NCI-H1092 (cell line): Measurements from ENCODE around the gene ZDHHC13.

Source experiments
- DNase-seq: peaks from one replicate; lab custom pipeline; 2025; lab: John Stamatoyannopoulos, UW

Gene ZDHHC13, protein sequence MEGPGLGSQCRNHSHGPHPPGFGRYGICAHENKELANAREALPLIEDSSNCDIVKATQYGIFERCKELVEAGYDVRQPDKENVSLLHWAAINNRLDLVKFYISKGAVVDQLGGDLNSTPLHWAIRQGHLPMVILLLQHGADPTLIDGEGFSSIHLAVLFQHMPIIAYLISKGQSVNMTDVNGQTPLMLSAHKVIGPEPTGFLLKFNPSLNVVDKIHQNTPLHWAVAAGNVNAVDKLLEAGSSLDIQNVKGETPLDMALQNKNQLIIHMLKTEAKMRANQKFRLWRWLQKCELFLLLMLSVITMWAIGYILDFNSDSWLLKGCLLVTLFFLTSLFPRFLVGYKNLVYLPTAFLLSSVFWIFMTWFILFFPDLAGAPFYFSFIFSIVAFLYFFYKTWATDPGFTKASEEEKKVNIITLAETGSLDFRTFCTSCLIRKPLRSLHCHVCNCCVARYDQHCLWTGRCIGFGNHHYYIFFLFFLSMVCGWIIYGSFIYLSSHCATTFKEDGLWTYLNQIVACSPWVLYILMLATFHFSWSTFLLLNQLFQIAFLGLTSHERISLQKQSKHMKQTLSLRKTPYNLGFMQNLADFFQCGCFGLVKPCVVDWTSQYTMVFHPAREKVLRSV

DNA sequence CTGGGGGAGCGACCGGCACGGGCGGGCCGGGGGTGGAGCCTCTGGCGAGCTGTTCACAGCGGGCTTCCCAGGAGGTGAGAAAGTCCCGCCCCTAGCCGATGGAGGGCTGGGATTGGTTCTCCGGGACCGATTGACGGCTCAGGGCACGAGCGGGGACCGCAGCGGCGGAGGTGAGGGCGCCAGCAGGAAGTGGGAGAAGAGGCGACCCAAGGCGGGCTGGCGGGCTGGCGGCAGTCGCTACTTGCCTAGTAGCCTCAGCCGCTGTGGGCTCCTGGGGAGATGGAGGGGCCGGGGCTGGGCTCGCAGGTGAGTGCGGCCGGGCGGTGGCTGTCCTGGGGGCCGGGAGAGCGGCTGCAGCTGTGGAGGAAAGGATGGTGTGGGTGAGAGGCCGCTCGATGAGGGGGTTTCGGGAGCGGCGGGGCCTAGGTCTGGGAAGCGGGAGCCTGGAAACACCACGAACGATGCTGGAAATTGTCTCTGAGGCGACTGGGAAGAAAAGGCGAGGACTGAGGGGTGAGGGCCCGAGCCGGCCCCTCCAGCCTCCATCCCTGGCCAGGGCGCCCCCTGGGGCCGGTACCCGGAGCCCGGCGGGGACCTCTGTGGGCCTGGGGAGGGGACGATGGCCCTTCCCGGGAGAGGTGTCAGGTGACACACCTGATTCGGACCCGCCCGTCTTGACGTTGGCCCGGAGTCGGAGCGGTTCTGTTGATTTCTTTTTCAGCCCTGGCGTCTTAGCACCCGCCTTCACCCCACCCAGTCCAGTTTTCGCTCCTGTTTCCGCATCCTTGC lies at the start of gene ZDHHC13:
TSS of gene ZDHHC13 (plus strand) at position 198 of the 789 bp plus-strand sequence. CDS start at position 280, 82 bp downstream.
- peak; percentile 88 for DNase-seq

DNA sequence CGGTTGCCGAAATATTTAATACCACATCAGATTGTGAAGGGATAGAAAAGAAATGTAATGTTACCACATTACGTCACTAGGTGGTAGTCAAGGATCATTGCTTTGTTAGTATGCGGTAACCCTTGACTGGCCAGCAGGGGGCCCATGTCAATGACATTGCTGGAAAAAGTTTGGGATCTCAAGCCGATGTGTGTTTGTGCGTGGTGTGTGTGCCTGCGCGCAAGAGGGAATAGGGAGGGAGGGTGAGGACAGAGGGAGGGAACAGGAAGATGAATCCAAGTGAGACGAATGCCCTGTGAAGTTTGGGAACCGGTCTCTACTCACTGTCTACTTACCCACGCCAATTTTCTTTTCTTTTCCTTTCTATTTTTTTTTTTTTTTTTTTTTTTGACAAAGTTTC lies 45.7 kb upstream of the ZDHHC13 start:
- peak; percentile 65 for DNase-seq

DNA sequence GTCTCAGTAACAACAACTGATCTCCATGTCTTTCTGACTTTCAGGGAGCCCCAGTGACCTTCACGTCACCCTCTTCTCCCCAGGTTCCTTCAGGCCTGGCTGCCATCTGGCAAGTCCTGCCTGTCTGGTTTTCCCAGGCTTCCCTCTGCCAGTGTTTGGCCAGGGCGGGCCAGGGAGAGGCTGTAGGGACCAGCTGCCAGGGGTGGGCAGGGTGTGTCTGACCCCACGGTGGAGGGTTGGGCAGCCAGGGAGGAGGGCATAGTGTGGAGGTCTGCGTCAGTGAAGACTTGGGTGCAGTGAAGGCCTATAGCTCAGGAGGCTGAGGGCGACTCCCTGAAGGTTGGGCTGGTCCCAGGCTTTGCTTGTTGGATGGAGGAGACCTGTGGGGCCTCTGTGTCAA lies 44.5 kb upstream of the ZDHHC13 start:
- no peak for DNase-seq

DNA sequence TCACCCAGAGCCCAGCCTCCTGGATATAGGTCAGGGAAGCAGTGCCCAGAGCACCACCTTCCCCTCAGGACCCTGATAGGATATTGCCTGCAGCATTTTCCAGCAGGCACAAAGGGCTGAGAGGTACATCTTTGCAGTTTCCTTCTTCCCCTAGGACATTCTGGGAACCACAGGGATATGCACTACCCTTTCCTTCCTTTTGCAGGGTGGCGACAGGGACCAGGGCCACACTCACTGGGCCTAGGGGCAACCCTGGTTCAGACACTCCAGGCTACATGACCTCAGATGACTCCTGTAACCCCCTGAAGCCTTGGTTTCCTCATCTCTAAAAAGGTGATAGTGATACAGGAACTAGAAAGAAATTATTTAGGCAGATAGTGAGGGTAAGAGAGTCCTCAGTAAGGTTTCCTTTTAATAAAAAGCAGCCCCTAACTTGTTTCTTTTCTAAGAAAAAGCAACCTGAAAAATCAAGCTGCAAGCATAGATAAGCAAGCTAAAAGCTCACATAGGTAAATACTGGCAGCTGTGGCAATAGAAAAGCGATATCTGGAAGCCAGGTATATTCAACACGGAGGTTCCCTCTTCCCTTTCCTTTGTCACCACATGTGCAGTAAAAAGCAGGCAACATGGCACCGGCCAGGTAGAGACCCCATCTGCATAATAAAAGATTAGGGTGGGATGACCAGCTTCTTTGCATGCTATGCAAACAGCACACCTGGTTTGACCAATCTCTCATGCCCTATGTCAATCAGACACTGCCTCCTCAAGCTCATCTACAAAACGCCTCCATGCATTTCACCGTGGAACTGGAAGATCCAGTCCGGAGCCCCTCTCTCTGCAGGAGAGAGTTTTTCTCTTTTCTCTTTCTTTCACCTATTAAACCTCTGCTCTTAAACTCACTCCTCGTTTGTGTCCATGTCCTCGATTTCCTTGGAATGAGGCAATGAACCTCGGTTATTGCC lies 43.2 kb upstream of the ZDHHC13 start:
- DNase-seq: peak; percentile 18

DNA sequence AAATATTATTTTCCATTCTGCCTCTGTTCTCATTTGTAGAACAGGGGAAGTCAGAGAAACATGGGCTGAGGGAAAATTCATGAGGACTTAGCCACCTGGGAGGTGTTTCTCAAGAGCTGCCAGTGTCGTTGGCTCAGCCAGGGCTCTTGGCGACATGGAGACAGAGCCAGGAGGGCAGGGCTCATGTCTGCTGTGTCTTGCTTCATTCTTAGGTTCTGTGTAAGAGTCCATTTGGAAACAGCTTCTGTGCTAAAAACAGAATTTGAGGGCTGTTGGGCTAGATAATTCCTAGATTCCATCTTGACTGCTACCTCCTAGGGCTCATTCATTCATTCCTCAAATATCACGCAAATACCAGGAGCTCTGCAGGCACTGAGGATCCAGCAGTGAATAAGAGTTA lies 41.3 kb upstream of the ZDHHC13 start:
- no peak for DNase-seq

DNA sequence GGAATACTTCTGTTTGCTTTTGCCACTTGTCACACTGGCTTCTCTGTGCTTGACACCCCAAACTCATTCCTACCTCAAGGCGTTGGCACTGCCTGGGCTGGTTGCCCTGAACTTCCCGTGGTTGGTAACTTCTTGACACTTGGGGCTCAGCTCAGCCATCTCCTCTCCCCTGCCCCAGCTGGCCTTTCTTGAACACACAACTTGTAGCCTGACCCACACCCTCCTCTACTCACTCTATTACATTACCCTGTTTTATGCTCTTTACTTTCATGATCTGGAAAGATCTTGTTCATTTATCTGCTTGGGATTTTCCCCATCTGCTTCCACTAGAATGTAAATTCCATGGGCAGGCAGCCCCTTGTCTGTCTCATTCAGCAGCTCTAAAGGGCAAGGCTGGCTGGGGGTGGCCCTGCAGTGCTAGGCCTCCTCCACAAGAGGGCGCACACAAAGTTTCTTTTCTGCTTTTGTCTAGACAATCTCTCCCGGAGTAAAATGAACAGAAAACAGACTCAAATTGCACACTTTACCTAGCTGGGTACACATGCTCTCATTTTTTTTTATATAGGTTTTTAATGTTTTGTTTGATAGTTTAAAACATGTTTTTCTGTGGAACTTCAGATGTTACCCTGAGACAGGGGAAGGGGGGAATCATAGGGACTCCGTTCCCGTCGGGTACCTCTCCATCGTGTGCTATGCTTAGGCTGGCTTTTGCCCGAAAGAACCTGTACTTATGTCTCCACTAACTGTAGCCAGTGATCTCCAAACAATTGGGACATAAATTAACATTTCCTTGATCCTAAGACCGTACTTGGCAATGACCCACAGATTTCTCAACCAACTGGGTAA lies 40.0 kb upstream of the ZDHHC13 start:
- peak; percentile 29 for DNase-seq

DNA sequence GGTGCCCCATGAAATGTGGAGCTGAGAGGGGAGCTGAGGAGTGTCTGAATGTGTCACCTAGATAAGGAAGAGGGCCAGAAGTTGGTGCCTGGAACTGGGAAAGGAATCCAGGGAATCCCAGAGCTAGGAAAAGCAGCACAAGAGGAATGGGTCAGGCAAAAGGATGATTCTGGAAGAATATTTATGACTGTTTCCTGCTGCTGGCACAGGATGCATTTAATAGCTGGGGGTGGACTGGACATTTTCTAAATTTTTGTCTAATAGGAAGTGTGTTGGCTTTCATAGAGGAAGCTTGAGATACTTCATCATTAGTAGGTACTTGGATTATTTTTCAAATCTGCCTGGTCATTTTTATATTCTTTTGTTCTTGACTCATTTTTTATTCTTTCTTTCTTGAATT lies 39.0 kb upstream of the ZDHHC13 start:
- no peak for DNase-seq

DNA sequence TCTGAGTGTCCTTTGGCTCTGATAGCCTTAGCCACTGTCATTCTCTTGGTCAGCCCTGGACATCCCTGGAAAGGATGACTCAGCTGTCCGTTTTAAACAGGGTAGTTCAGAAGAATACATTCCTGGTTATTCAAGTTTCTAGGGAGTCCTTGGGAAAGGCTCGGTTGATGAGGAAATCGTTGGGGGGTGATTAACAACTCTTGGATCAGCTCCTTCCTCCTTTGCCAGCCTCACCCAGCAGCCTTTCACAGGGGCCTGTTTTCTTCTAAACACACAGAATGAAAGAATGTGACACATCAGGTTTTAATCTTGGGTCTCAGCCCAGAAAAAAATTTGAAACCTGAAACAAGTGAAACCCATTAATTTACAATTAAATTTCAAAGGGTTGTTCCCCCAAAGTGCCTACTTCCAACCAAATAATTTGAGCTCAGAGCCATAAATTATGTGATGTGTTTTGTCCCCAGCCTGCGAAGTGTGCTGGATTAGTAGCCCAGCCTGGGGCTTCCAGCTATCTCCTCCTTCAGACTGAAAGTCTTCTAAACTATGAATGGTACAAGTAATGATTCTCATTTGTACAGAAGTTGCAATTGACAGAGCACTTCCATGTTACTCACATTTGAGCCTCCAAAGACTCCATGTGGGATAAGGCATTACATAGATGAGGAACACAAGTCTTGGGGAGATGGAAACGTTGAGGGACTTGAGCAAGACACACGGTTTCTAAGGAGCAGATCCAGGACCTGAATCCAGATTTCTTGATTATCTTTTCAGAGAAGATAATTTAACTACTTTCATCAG lies 37.1 kb upstream of the ZDHHC13 start:
- DNase-seq: no peak

DNA sequence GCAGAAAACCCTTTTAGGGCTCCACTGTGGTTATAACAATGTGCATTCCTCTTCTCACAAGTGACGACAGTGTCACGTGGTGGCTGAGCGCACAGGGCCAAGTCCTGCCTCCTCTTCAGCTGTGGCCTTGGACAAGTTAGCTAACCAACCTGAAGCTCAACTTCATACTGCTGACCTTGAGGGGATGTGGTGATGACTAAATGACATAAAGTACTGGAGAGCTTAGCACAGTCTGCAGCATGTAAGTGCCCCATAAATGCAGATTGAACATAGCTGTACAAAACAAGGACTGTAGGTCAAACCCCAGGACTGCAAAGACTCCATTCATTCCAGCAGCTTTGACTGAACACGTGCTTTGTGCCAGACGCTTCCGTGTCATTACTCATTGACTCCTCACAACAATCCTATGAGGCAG lies 36.4 kb upstream of the ZDHHC13 start:
- DNase-seq: no peak

DNA sequence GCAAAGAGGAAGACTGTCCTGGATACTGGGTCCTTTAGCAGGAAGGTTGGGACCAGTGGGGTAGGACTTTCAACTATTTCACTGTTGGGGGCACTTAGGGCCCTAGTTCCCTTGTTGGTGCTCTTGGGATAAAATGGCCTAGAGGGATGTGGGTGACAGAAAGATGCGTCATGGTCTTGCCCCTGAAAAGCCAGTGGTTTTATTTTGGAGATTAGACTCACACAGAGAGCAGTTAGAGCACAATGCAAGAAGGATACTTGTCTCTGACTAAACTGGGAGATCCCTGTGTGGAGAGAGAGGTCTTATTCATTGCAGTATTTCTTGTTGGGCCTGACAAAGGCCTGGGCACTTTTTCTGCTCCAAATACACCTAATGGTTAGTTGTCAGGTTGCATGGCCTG lies 33.8 kb upstream of the ZDHHC13 start:
- no peak for DNase-seq

DNA sequence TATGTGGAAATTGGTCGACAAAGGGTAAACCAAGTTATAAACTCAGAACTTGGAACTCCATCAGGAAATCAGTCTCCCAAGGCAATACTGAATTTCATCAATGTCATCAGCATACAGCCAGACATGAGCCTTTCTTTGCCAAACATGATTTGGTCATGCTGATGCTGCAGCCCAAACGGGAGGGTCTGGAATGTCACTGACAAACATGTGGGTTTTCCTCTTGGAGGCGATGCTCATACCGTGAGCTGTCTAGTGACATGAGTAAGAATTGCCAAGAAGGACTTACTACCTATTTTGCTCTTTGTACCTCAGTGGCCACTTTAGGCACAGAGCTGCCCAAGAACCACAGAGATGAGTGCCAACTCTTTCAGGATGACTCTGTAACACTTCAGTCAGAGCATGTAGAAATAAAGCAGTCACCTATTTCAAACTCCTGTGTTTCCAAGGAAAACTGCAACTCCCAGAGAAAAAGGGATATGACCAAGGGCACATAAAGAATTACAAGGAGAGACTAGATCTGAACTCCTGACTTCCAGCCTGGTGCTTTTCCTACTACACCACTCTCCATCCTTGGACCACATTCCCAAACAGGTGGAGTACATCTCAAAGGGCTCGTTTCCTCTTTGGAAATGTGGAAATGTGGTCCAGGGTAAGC lies 32.2 kb upstream of the ZDHHC13 start:
- DNase-seq: no peak

DNA sequence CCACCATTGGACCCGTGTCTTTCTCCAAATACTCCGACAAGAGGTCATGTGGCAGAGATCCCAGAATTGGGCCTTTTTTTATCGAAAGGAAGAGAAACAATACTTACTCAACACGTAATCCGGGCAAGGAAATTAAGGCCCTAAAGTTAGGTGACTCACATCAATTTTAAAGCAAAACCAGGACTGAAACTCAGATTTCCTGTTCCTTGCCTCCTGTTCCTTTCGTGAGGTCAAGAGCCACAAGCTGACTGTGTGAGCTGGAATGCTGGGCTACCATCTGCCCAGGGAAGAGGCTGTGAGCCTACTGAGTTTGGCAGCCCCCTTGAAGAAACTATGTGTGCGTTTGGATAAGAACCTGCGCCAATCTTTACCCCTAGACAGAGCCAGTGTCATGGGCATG lies 29.3 kb upstream of the ZDHHC13 start:
- no peak for DNase-seq

DNA sequence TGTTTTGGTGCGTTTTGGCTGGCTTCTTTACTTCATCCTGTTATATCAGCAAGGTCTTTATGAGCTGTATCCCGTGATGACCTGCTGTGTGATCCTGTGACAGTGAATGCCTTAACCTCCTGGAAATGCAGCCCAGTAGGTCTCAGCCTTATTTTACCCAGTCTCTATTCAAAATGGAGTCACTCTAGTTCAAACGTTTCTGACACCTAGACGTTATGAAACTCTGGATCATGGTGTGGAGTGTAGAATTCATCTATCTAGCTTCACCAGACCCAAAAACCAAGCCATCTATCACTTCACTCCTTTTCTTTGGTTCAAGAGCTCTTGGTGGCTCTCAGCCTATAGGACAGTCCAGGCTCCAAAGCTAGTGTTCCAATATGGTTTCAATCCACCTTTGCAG lies 28.2 kb upstream of the ZDHHC13 start:
- no peak for DNase-seq

DNA sequence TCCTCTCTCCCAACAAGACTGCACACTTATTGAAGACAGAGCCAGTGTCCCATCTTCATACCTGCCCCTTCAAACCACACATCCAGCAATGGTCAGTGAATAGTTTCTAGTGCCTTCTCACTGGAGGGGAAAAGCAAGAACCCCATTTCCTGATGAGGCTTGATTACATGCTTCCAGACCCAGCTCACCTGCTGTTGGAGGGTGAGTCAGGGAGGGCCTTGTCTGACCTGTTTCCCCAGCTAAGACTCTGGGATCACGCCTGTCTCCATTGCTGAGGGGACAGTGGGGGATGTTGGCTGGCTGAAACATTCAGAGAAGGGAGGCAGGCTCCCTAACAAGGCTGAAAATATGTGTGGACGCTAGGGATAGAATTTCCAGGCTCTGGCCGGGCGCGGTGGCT lies 27.5 kb upstream of the ZDHHC13 start:
- no peak for DNase-seq

DNA sequence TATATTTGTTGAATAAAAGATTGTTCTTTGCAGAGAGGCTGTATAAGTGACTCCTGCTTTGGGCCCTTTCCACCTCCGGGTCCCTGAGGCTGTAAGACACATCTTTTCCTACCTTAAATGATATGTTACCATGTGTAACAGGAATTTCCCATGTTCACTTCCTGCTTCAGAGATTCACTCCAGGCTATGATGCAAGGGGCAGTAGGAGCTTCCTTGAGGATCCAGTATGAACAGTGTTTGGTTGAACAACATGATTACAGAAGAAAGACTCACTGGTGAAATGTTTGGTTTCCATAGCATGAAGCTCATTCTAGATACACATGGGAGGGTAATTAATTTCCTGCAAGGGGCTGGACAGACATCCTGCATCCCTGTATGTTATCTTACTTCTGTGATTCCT lies 25.6 kb upstream of the ZDHHC13 start:
- no peak for DNase-seq

DNA sequence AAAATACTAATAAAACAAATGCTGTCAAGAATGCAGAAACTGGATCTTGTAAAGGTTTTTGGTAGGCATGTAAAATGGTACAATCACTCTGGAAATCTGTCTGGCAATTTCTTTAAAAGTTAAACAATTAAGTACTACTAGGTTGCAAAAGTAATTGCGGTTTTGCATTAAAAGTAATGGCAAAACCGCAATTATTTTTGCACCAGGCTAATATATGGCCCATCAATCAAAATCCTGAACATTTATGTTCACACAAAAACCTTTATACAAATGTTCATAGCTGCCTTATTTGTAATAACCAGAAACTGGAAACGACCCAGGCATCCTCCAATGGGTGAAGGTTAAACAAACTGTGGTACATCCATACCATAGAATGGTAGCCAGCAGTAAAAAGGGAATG lies 24.6 kb upstream of the ZDHHC13 start:
- no peak for DNase-seq

DNA sequence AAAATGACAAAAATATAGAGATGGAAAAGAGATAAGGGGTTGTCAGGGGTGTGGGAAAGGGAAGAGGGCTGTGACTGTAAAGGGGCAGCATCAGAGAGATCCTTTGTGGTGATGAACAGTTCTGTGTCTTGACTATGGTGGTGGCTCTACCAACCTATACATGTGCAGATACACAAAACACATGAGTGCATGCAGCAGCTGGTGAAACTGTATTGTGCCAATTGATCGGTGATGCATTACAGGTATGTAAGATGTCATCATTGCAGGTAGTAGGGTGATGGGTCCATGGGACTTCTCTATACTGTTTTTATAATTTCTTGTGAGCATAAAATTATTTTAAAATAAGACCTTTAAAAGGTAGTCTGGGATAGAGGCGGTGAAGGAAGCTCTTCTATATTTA lies 24.1 kb upstream of the ZDHHC13 start:
- no peak for DNase-seq

DNA sequence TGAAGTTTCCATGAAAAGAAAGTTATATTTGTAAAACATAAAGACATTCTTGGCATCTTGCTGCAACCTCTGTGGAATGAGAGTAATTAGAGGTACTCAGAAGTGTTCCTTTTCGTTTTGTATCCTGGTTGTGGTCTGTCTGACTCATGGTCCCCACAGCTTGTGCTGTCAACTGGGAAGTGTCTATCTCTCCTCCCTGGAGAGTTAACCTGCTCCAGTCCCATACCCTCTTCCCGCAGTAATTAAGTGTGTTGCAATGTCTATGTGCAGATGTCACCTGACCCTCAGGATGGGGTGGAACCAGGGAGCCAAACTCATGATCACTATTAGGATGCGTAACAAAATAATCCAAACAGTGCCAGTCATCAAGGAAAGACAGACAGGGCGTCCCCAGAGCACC lies 23.0 kb upstream of the ZDHHC13 start:
- no peak for DNase-seq

DNA sequence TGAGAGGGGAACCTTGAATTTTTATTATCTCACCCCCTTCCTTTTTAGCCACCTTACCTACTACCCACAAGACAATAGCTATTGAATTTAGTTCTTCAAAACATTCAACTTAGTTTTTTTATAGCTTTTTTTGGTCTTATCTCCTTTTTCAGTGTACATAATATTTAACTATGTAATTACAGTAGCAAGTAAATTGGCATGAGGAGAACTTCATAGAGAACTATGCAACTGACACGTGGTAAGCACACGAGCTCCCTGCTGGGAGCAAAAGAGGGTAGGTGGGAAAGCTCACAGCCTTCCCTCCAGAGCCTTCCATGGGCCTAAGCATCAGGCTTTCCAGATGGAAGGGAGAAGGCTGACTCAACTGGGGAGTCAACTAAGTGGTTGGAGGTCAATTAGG lies 22.1 kb upstream of the ZDHHC13 start:
- DNase-seq: no peak
